K562 (cell line): ENCODE data around the gene CTDSP2. TPM values are rescaled to one million over a fixed set of nuclear protein-coding genes. Genes with fewer than 3 reads are reported as not detected.

ENCODE experiments used
- CCAR2 ChIP-seq: fragments of 200-400 bp; formaldehyde crosslinking; IDR thresholded peaks from 2 replicates; pipeline ENCODE4 v1.6.1; 2017; ENCODE audit warnings: mild to moderate bottlenecking, low read depth, low read length
- CHAMP1 ChIP-seq: fragments of 450-650 bp; IDR thresholded peaks from 2 replicates; pipeline ENCODE4 v1.6.1; 2016; ENCODE audit warnings: mild to moderate bottlenecking
- CREM ChIP-seq: IDR thresholded peaks from 2 replicates; pipeline ENCODE4 v1.6.1; 2014; ENCODE audit warnings: antibody characterized with exemption, low read depth
- FIP1L1 ChIP-seq: fragments of 200-400 bp; formaldehyde crosslinking; IDR thresholded peaks from 2 replicates; pipeline ENCODE4 v1.6.1; 2018; ENCODE audit warnings: mild to moderate bottlenecking, low read depth, low read length; ENCODE audit not compliant: poor library complexity, severe bottlenecking
- GATAD2B ChIP-seq: fragments of 450-650 bp; IDR thresholded peaks from 2 replicates; pipeline ENCODE4 v1.6.1; 2017; ENCODE audit warnings: mild to moderate bottlenecking, borderline replicate concordance
- HNRNPLL ChIP-seq: fragments of 200-400 bp; formaldehyde crosslinking; IDR thresholded peaks from 2 replicates; pipeline ENCODE4 v1.6.1; 2017; ENCODE audit warnings: low read length, low read depth, mild to moderate bottlenecking; ENCODE audit not compliant: poor library complexity, severe bottlenecking
- LARP7 ChIP-seq: fragments of 450-650 bp; IDR thresholded peaks from 2 replicates; pipeline ENCODE4 v1.6.1; 2016
- MLLT1 ChIP-seq, 2 experiments: fragments of 450-650 bp; IDR thresholded peaks; 2 replicates each; pipeline ENCODE4 v1.6.1; 2016
- OTX1 ChIP-seq: fragments of 450-650 bp; formaldehyde crosslinking; IDR thresholded peaks from 2 replicates; pipeline ENCODE4 v1.4.0; 2022; ENCODE audit warnings: mild to moderate bottlenecking
- PML ChIP-seq: IDR thresholded peaks from 2 replicates; pipeline ENCODE4 v1.6.1; 2012; ENCODE audit warnings: low read length, inconsistent platforms
- RBM22 ChIP-seq: fragments of 200-400 bp; formaldehyde crosslinking; IDR thresholded peaks from 2 replicates; pipeline ENCODE4 v1.6.1; 2018; ENCODE audit warnings: low read length, low read depth; ENCODE audit not compliant: poor library complexity, severe bottlenecking
- TAF1 ChIP-seq: IDR thresholded peaks from 2 replicates; pipeline ENCODE4 v1.6.1; 2011; ENCODE audit warnings: mild to moderate bottlenecking, low read length, moderate library complexity; ENCODE audit not compliant: insufficient read depth, control insufficient read depth, severe bottlenecking; ENCODE audit errors: extremely low read depth
- XRCC3 ChIP-seq: fragments of 450-650 bp; IDR thresholded peaks from 2 replicates; pipeline ENCODE4 v1.6.1; 2017; ENCODE audit warnings: mild to moderate bottlenecking, moderate library complexity
- ZBTB33 ChIP-seq: sonication (generic); formaldehyde crosslinking; IDR thresholded peaks from 2 replicates; pipeline ENCODE4 v1.8.1; 2023; ENCODE audit warnings: mild to moderate bottlenecking, missing genetic modification reagents
- ZNF280A ChIP-seq: fragments of 450-650 bp; IDR thresholded peaks from 2 replicates; pipeline ENCODE4 v1.6.1; 2018; ENCODE audit warnings: mild to moderate bottlenecking, low read depth; ENCODE audit not compliant: partially characterized antibody
- ZNF740 ChIP-seq, 3 experiments: fragments of 200-800 bp in 1 of 3; sonication (Bioruptor generic) in 1 of 3; sonication (generic) in 1 of 3; formaldehyde crosslinking in 1 of 3; IDR thresholded peaks; 2 replicates each; pipeline versions ENCODE4 v1.6.1 to v1.8.0; 2016 to 2022; ENCODE audit warnings: mild to moderate bottlenecking in 2 of 3, missing compliant biosample characterization in 2 of 3, missing genetic modification characterization in 2 of 3, missing genetic modification reagents in 1 of 3
- ZNF76 ChIP-seq: fragments of 250-450 bp; sonication (Bioruptor Pico); IDR thresholded peaks from 2 replicates; pipeline ENCODE4 v1.4.0; 2020; ENCODE audit warnings: mild to moderate bottlenecking, moderate library complexity, borderline replicate concordance
- polyA plus RNA-seq, 8 experiments: library from polyadenylated mRNA; depleted of rRNA in 4 of 8; stranded (reverse) in 5 of 8; unstranded in 3 of 8; fragments of >200 nt; fragmentation: Nextera tagmentation in 2 of 8; fragmentation: Illumina TruSeq in 1 of 8; extraction: Ambion mirVana in 2 of 8; extraction: Trizol in 1 of 8; gene quantifications; 2 replicates each; pipeline versions ENCODE4 v1.2.1 to v1.2.3, GENCODE V29; 2011 to 2014; ENCODE audit warnings: inconsistent platforms in 1 of 8, missing spikeins in 1 of 8
- total RNA-seq, 7 experiments: library from RNA; depleted of rRNA in 6 of 7; stranded (reverse); fragments of >200 nt in 6 of 7; fragmentation: Illumina TruSeq in 2 of 7; extraction: Trizol in 2 of 7; gene quantifications; 2 replicates each; pipeline versions ENCODE4 v1.2.1 to v1.2.3, GENCODE V29; 2011 to 2021; ENCODE audit warnings: low replicate concordance in 1 of 7

CTDSP2 gene
- total and polyA plus RNA-seq, 9 of the 15 experiments (the other 6 are each of a cell fraction or from before 2014, with no cell fraction given) = 20.4 to 108 (median 47.7) TPM

GRCh38 chr12:57782608-57783465, 63.7 kb downstream of the CTDSP2 start, which contains the start of gene TSFM (continued):
- TF ChIP-seq ZBTB33 (CRISPR knock-in tag) = peak; percentile 73
- TF ChIP-seq MLLT1 (IDR thresholded peaks at IDR 0.05) = peak; percentile 71 to 81
- TF ChIP-seq HNRNPLL = peak; percentile 66
- no peak for TF ChIP-seq CCAR2
- TF ChIP-seq ZNF76 = no peak
- no peak for TF ChIP-seq RBM22
- TF ChIP-seq ZNF280A = no peak
- peak; percentile 59 for TF ChIP-seq FIP1L1
- peak; percentile 93 for TF ChIP-seq ZNF740 (CRISPR knock-in tag; IDR thresholded peaks at IDR 0.05)
- TF ChIP-seq ZNF740 (tag; IDR thresholded peaks at IDR 0.05) = peak in 1 of 2 experiments; percentile 79; a peak in 1 of 4 replicates
- TF ChIP-seq LARP7 = peak; percentile 68; the same call in 1 of the 2 replicates
- TF ChIP-seq TAF1 = peak; percentile 91
- TF ChIP-seq CREM = peak; percentile 98
- peak; percentile 69; the same call in 1 of the 2 replicates for TF ChIP-seq PML
- peak; percentile 51; the same call in 1 of the 2 replicates for TF ChIP-seq GATAD2B
- no peak for TF ChIP-seq XRCC3
- TF ChIP-seq OTX1 = no peak
- TF ChIP-seq CHAMP1 = peak; percentile 89
